Psoas muscle (tissue), 8 donors: ENCODE data around the gene WDPCP. TPM values are rescaled to one million over a fixed set of nuclear protein-coding genes. Genes with fewer than 3 reads are reported as not detected.
"Not testable (repeated sequence)": the region's sequence is repeated elsewhere in the genome, so short reads cannot be mapped to it uniquely, and the experiment has no call there.

Experiments
- ATAC-seq, 4 donors: fragments of 200-7000 bp; cut with Tn5 transposase; one replicate each; pipeline ENCODE4 v1.9.1; 2020; ENCODE audit warnings: moderate library complexity in 3 of 4, mild to moderate bottlenecking in 2 of 4
- DNase-seq, 2 donors: peaks; one replicate each; pipeline ENCODE4 v3.0.0-alpha.2; 2020
- H3K27ac ChIP-seq: fragments of 200-600 bp; one replicate; pipeline ENCODE4 v1.8.0; 2022
- H3K27me3 ChIP-seq, 3 donors: fragments of 200-600 bp in 1 of 3; one replicate each; pipeline versions ENCODE4 v1.6.1 to v1.8.0; 2013 to 2022; ENCODE audit warnings: low read length in 2 of 3, mild to moderate bottlenecking in 2 of 3, moderate library complexity in 1 of 3; ENCODE audit not compliant: insufficient read depth in 3 of 3
- H3K36me3 ChIP-seq, 2 donors: fragments of 200-600 bp in 1 of 2; one replicate each; pipeline versions ENCODE4 v1.6.1 to v1.8.0; 2013 to 2022; ENCODE audit warnings: low read depth in 1 of 2, mild to moderate bottlenecking in 1 of 2, moderate library complexity in 1 of 2; ENCODE audit not compliant: insufficient read depth in 1 of 2
- H3K4me1 ChIP-seq: fragments of 200-600 bp; one replicate; pipeline ENCODE4 v1.8.0; 2022
- H3K4me3 ChIP-seq: fragments of 200-600 bp; one replicate; pipeline ENCODE4 v1.8.0; 2022; ENCODE audit warnings: mild to moderate bottlenecking
- H3K9me3 ChIP-seq: fragments of 200-600 bp; one replicate; pipeline ENCODE4 v1.8.0; 2022
- whole genome bisulfite sequencing, 3 donors: extraction: QIAGEN DNeasy Blood & Tissue Kit; methylation state at CpG; one replicate each; pipeline versions ENCODE4 v1.1.6 to v1.1.7; 2013; 5-methylcytosine and 5-hydroxymethylcytosine counted together
- intact Hi-C, 2 donors: fragments of 100-400 bp; cut with DNase I; formaldehyde crosslinking; loops; one replicate each; pipeline versions ENCODE4 v1.11.0 to v1.14.2; 2022
- polyA plus RNA-seq, 3 donors: library from polyadenylated mRNA; stranded (reverse); fragments of 200-250 nt; gene quantifications; one replicate each; pipeline ENCODE4 v1.2.3, GENCODE V29; 2013
- total RNA-seq, 4 donors: library from RNA; stranded (reverse); fragmentation: NEBNext Ultra II Directional in 2 of 4; extraction: Animal tissue kit (Norgen Biotek cat#: 25700) in 2 of 4; gene quantifications; one replicate each; pipeline versions ENCODE4 v1.2.1 to v1.2.4, GENCODE V29; 2021 to 2023
- TF ChIP-seq, protein P1 (sequence below): fragments of 200-600 bp; IDR thresholded peaks from one replicate; pipeline ENCODE4 v1.8.0; 2022; ENCODE audit warnings: antibody characterized with exemption
- donor health status: healthy with polysubstance abuse.
- donor health status: DM: no; HTN: no; CAD: no; lungs with moderate emphysema.
- donor health status: Bipolar disorder and iron deficiency.
- donor health status: healthy.
- donor health status: DM: yes; HTN: yes; CAD: no.
- donor health status: DM: no; HTN: no; CAD: no.
- donor health status: DM: no; HTN: no; CAD: no.
- donor health status: DM: yes; HTN: yes; CAD: no.

The WDPCP gene
- total and polyA plus RNA-seq, 7 donors, result 1.7 to 17.2 (median 4.4) TPM

DNA sequence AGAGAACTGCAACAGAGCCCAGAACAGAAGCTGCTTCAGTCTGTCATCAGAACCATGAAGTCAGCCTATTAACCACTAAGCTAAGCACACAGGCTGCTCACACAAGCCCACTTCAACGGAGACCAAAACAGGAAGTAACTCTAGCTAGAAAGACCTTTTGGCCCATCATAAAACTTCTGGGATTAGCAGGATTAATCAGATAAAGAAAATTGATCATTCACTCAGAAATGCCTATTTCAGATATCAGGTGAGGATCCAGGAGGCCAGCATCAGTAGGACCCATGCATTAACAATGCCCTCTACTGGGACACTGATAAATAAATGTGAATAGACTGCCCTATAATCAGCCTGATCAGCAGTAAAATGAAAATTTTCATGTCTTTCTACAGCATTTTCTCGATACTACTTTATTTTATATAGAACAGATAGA is 101.4 kb downstream of the WDPCP start:
- 74 to 90% (median 76%) methylated on average over 2 of the region's 2 CpGs for WGBS, 3 donors
- DNase-seq, result no peak
- Histone ChIP-seq H3K36me3 (peaks cover 2 to 12% of the 10 kb centered on the region in 2 donors), H3K9me3 (no peaks in the 10 kb centered on the region), H3K4me3 (no peak overlapping the region), H3K27ac (no peak overlapping the region), H3K27me3 (no peaks in the 10 kb centered on the region), H3K4me1 (no peaks in the 10 kb centered on the region)
- ATAC-seq, result no peak
- TF ChIP-seq, protein P1, sequence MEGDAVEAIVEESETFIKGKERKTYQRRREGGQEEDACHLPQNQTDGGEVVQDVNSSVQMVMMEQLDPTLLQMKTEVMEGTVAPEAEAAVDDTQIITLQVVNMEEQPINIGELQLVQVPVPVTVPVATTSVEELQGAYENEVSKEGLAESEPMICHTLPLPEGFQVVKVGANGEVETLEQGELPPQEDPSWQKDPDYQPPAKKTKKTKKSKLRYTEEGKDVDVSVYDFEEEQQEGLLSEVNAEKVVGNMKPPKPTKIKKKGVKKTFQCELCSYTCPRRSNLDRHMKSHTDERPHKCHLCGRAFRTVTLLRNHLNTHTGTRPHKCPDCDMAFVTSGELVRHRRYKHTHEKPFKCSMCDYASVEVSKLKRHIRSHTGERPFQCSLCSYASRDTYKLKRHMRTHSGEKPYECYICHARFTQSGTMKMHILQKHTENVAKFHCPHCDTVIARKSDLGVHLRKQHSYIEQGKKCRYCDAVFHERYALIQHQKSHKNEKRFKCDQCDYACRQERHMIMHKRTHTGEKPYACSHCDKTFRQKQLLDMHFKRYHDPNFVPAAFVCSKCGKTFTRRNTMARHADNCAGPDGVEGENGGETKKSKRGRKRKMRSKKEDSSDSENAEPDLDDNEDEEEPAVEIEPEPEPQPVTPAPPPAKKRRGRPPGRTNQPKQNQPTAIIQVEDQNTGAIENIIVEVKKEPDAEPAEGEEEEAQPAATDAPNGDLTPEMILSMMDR, result no peak
- intact Hi-C loops, result loop anchor here in 1 of 2 donors (10.0 kb wide), 1 partner anchor 702 kb away; no protein-coding TSS in a partner anchor

DNA sequence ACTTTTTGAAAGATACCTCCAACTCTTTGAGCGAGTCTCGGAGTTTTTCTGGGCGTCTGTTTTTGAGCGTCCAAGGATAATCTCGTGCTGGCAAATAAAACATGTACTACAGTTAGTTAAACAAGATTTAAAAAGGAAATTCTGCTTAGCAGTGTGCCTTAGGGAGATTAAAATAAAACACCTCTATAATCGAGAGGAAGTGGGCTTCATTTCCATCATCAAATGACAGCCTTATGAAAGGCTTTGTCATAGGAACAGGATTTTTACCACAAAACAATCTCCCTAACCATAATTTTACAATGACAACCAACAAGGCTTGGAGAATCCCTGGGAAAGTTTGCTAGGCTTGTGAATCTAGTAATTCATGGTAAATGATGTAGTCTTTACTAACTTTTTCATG is 103.4 kb downstream of the WDPCP start:
- no peaks in the 10 kb centered on the region for H3K4me1 ChIP-seq
- DNase-seq, result no peak
- H3K27me3 ChIP-seq, result no peaks in the 10 kb centered on the region
- no peaks in the 10 kb centered on the region for H3K9me3 ChIP-seq
- H3K36me3 ChIP-seq, result peaks cover 2 to 8% of the 10 kb centered on the region in 2 donors
- 85 to 90% (median 86%) methylated on average over 6 of the region's 6 CpGs for WGBS, 3 donors
- H3K4me3 ChIP-seq, result no peak overlapping the region
- TF ChIP-seq, protein P1, result no peak
- no peak for ATAC-seq
- no peak overlapping the region for H3K27ac ChIP-seq
- intact Hi-C loops, result loop anchor here in 1 of 2 donors (10.0 kb wide), 1 partner anchor 700 kb away; no protein-coding TSS in a partner anchor

DNA sequence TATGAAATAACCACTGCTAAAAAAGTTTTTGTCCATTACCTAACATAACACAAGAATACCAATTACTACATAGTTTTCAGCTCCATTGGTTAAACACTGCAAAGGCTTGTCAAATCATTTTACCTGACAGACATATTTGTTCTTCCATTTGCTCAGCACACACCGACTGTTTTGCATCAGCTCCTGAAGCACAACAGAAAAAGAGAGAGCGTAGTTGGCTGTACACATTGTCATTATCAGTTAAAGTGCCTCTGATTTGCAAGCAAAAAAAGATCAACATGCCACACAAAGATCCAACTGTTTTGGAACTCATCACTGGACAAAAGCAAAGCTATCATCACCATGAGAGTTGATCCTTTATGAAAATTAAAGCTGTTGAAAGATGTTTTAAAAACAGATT is 103.8 kb downstream of the WDPCP start:
- H3K36me3 ChIP-seq, result peaks cover 2 to 8% of the 10 kb centered on the region in 2 donors
- H3K27me3 ChIP-seq, result no peaks in the 10 kb centered on the region
- H3K4me3 ChIP-seq, result no peak overlapping the region
- 88 to 92% (median 89%) methylated on average over 2 of the region's 2 CpGs for WGBS, 3 donors
- TF ChIP-seq, protein P1, result no peak
- intact Hi-C loops, result loop anchor here in 1 of 2 donors (10.0 kb wide), 1 partner anchor 700 kb away; no protein-coding TSS in a partner anchor
- DNase-seq (no peak), ATAC-seq (no peak)
- no peak overlapping the region for H3K27ac ChIP-seq
- no peaks in the 10 kb centered on the region for H3K4me1 ChIP-seq
- no peaks in the 10 kb centered on the region for H3K9me3 ChIP-seq

DNA sequence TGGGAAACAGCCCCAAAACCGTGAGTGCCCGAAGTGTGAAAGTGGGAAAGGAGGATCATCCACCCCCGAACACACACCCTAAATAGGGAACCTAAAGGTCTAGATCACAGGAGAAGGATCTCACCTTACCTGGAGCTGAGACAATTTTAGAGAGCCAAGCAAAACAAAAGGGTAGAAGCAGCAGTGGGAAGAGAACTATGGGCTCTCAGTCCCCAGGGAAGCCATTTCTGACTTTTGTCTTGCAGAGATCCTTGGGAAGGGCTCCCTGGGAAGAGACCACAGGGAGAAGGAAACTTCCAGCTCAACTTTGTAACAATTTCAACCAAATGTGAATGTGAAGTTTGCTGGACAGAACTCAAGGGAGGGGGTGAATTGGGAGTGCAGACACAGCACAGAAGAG is 110.6 kb downstream of the WDPCP start:
- intact Hi-C loops, result no loop called here
- TF ChIP-seq, protein P1, result no peak
- Histone ChIP-seq H3K9me3 (no peaks in the 10 kb centered on the region), H3K4me1 (no peaks in the 10 kb centered on the region), H3K27me3 (no peaks in the 10 kb centered on the region), H3K4me3 (no peak overlapping the region), H3K36me3 (no peaks in the 10 kb centered on the region), H3K27ac (no peak overlapping the region)
- ATAC-seq (no peak), DNase-seq (no peak)
- 94 to 99% (median 97%) methylated on average over 3 of the region's 3 CpGs for WGBS, 3 donors

DNA sequence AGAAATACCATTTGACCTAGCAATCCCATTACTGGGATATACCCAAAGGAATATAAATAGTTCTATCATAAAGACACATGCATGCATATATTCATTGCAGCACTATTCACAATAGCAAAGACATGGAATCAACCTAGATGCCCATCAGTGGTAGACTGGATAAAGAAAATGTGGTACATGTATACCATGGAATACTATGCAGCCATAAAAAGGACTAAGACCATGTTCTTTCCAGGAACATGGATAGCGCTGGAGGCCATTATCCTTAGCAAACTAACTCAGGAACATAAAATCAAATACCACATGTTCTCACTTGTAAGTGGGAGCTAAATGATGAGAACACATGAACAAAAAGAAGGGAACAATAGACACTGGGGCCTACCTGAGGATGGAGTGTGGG is 119.0 kb downstream of the WDPCP start:
- DNase-seq, intact Hi-C loops, H3K4me3 ChIP-seq, H3K27me3 ChIP-seq, H3K27ac ChIP-seq, ATAC-seq, H3K4me1 ChIP-seq, H3K36me3 ChIP-seq, H3K9me3 ChIP-seq: not testable (repeated sequence)
- 100% methylated on average over 1 of the region's 1 CpG for WGBS, 3 donors
